ENCODE measurements around the gene ITIH4. TPM values are rescaled to one million over a fixed set of nuclear protein-coding genes. Genes with fewer than 3 reads are reported as not detected.

Gene ITIH4
- total RNA-seq, 1 donor from 2014 or later: 0.26 TPM

- no peaks in the 10 kb centered on the region for H3K36me3 ChIP-seq (ENCODE audit: control insufficient read depth, insufficient read depth, low read length)
- FAIRE-seq: no peak
- H3K27me3 ChIP-seq (ENCODE audit: control insufficient read depth, insufficient read depth, low read length): peaks cover 8% of the 10 kb centered on the region
- TF ChIP-seq, protein P1, sequence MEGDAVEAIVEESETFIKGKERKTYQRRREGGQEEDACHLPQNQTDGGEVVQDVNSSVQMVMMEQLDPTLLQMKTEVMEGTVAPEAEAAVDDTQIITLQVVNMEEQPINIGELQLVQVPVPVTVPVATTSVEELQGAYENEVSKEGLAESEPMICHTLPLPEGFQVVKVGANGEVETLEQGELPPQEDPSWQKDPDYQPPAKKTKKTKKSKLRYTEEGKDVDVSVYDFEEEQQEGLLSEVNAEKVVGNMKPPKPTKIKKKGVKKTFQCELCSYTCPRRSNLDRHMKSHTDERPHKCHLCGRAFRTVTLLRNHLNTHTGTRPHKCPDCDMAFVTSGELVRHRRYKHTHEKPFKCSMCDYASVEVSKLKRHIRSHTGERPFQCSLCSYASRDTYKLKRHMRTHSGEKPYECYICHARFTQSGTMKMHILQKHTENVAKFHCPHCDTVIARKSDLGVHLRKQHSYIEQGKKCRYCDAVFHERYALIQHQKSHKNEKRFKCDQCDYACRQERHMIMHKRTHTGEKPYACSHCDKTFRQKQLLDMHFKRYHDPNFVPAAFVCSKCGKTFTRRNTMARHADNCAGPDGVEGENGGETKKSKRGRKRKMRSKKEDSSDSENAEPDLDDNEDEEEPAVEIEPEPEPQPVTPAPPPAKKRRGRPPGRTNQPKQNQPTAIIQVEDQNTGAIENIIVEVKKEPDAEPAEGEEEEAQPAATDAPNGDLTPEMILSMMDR (IDR thresholded peaks at IDR 0.05; ENCODE audit: insufficient read depth, low read length, severe bottlenecking): no peak
- no peak overlapping the region for H3K4me3 ChIP-seq (ENCODE audit: low read depth, low read length)
- no peak for DNase-seq (ENCODE audit: low read depth)
Observed at GRCh38 chr3:52782412-52783210, 47.9 kb downstream of the ITIH4 start.

DNA sequence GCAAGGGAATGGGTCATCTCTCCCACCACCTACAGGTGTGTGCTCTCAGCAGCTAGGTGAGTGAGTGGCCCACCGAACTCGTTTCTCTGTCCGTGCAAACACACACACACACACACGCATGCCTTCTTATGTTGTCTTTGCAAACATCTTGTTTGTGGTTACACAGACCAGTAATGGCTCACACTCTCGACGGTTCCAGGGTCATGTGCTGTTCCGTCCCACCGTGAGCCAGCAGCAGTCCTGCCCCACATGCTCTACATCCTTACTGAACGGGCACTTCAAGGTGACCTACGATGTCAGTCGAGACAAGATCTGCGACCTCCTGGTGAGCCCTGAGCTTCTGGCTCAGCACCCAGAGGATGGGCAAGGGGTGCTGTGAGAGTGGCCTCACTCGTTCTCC is 48.7 kb downstream of the ITIH4 start:
- FAIRE-seq: peak; percentile 73
- no peak for DNase-seq (ENCODE audit: low read depth)
- Histone ChIP-seq H3K4me3 (ENCODE audit: low read depth, low read length) (no peak overlapping the region), H3K36me3 (ENCODE audit: control insufficient read depth, insufficient read depth, low read length) (no peaks in the 10 kb centered on the region), H3K27me3 (ENCODE audit: control insufficient read depth, insufficient read depth, low read length) (peaks cover 7% of the 10 kb centered on the region)
- TF ChIP-seq, protein P1 (IDR thresholded peaks at IDR 0.05; ENCODE audit: insufficient read depth, low read length, severe bottlenecking): no peak

DNA sequence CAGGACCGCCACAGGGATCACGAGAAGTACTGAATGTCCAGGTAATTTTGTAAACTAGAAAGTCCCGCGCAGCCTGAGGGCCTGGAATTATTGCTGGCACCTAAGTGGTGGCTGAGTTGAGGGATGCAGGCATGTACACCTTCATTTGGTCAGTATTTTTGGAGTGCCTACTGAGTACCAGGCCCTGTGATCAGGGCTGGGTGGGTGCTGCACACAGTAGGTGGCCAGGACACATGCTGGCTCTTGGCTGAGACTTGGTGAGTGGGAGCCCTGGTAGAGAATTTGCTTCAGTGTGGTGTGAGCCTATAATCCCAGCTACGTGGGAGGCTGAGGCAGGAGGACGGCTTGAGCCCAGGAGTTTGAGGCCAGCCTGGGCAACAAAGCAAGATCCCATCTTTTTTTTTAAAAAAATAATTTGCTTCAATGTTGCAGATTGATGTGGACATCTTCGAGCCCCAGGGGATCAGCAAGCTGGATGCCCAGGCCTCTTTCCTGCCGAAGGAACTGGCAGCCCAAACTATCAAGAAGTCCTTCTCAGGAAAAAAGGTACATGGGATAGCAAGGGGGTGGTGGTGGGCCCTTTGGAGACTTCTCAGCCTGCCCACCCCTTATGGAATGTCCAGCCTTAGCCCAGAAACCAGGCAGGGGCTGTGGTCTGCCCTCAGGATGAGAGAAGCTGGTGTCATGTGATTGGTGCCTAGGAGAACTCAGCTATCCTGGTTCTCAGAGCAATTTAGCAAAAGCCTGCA is 50.5 kb downstream of the ITIH4 start:
- FAIRE-seq (no peak), DNase-seq (ENCODE audit: low read depth) (no peak)
- Histone ChIP-seq H3K27me3 (ENCODE audit: control insufficient read depth, insufficient read depth, low read length) (peaks cover 7% of the 10 kb centered on the region), H3K4me3 (ENCODE audit: low read depth, low read length) (no peak overlapping the region), H3K36me3 (ENCODE audit: control insufficient read depth, insufficient read depth, low read length) (no peaks in the 10 kb centered on the region)
- TF ChIP-seq, protein P1 (IDR thresholded peaks at IDR 0.05; ENCODE audit: insufficient read depth, low read length, severe bottlenecking): no peak

GRCh38 chr3:52779011-52779836 is 51.2 kb downstream of the ITIH4 start:
- DNase-seq (ENCODE audit: low read depth) (no peak), FAIRE-seq (peak; percentile 23)
- H3K27me3 ChIP-seq (ENCODE audit: control insufficient read depth, insufficient read depth, low read length): peaks cover 7% of the 10 kb centered on the region
- H3K4me3 ChIP-seq (ENCODE audit: low read depth, low read length): no peak overlapping the region
- H3K36me3 ChIP-seq (ENCODE audit: control insufficient read depth, insufficient read depth, low read length): no peaks in the 10 kb centered on the region
- TF ChIP-seq, protein P1 (IDR thresholded peaks at IDR 0.05; ENCODE audit: insufficient read depth, low read length, severe bottlenecking): no peak

DNA sequence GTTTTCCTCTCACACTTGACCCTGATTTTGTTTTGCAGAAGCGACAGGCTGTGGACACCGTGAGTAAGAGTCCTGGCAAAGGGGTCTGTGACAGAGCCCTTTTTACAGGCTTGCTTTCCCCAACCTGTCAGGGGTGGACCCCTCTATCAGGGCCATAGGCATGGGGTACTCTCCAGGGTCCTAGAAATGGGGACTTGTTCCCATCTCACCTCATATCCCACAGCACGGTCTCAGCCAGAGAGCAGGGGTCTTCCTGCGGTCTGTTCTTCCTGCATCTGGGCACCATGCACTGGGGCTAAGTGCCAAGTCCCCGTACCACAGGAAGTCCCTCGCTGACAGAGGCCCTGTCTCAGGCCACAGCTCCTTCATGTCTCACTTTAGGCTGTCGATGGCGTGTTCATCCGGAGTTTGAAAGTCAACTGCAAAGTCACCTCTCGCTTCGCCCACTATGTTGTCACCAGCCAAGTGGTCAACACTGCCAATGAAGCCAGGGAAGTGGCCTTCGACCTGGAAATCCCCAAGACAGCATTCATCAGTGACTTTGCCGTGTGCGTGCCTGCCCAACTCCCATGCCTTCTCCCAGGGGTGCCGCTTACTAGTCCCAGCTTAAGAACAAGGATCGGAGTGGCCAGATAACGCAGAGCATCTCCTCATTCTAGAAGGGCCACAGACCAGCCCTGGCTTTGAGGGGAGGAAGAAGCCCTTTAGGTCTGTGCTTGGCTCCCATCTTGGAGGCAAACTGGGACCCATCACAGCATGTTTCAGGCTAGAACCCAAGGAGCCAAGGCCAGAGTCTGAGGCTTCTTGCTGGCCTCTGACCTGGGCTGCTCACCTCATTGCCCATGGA is 52.3 kb downstream of the ITIH4 start:
- TF ChIP-seq, protein P1 (IDR thresholded peaks at IDR 0.05; ENCODE audit: insufficient read depth, low read length, severe bottlenecking): no peak
- FAIRE-seq: peak; percentile 81

More for the DNA sequence above, 52.3 kb downstream of the ITIH4 start:
- H3K4me3 ChIP-seq (ENCODE audit: low read depth, low read length): no peak overlapping the region
- no peaks in the 10 kb centered on the region for H3K36me3 ChIP-seq (ENCODE audit: control insufficient read depth, insufficient read depth, low read length)
- no peak for DNase-seq (ENCODE audit: low read depth)
- peaks cover 5% of the 10 kb centered on the region for H3K27me3 ChIP-seq (ENCODE audit: control insufficient read depth, insufficient read depth, low read length)
